ENCODE measurements around the gene CLHC1.

DNA sequence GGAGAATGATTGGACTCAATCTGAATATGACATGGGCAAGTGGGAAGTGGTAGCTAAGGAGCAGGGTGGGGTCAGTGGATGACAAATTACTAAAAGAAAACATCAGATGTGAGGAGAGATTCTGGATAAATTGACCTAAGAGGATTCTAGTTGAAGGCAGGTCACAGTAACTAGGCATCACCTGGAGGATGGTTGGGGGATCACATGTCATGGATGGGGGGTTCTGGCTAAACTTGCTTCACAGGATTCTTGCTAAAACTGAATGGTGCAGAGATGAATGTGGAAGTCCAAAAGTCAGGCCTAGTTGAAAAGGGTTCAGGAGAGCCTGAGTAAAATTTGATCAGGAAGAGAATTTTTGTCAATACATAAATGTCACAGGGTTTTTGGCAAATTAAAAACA, 18.3 kb downstream of the CLHC1 start:
- no peak for TF ChIP-seq SUZ12 (IDR thresholded peaks at IDR 0.05; ENCODE audit: extremely low read depth, insufficient read depth, insufficient read length)
- TF ChIP-seq ZNF274 (IDR thresholded peaks at IDR 0.05; ENCODE audit: low read depth, low read length): no peak
- TF ChIP-seq YY1 (IDR thresholded peaks at IDR 0.05; ENCODE audit: insufficient read depth, insufficient read length): no peak

Data from NT2/D1 (cell line).